GM15510 (cell line): ENCODE results near the gene AP1M2.
A peak's percentile ranks its signal among the peaks of the same experiment; 100 is the strongest.

Source experiments
- POLR2A ChIP-seq: IDR thresholded peaks from 3 replicates; pipeline ENCODE4 v1.6.1; 2011; ENCODE audit warnings: borderline replicate concordance; ENCODE audit not compliant: insufficient read length; ENCODE audit errors: extremely low read depth

Gene AP1M2

DNA sequence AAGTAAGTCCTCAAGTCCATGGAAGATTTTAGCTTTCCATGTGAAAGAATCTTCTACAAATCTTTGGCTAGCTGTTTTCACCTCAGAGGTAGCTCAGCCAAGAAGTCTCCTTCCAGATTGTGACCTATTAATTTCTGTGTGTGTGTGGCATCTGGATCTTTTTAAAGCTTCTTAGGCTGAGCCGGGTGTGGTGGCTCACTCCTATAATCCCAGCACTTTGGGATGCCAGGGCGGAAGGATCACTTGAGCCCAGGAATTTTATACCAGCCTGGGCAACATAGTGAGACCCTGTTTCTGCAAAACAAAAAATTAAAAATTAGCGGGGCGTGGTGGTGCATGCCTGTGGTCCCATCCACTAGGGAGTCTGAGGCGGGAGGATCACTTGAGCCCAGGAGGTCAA is 24.8 kb upstream of the AP1M2 start:
- no peak for TF ChIP-seq POLR2A

GRCh38 chr19:10604460-10604980 is 17.4 kb upstream of the AP1M2 start:
- TF ChIP-seq POLR2A = peak; percentile 32

GRCh38 chr19:10603873-10604459 is 16.9 kb upstream of the AP1M2 start:
- no peak for TF ChIP-seq POLR2A

- no peak for TF ChIP-seq POLR2A
Observed at GRCh38 chr19:10603084-10603872, 16.2 kb upstream of the AP1M2 start.

GRCh38 chr19:10602330-10603083 is 15.4 kb upstream of the AP1M2 start:
- peak; percentile 69 for TF ChIP-seq POLR2A

DNA sequence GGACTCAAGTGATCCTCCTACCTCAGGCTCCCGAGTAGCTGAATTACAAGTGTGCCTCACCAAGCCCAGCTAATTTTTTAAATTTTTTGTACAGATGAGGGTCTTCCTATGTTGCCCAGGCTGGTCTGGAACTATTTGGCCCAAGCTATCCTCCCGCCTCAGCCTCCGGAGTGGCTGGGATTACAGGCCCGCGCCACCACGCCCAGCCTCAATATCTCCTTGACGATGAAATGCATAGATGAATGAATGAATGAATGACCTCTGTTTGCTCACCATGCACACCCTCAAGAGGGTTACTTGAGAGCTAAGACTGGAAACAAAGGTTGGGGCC is 14.9 kb upstream of the AP1M2 start:
- TF ChIP-seq POLR2A = no peak

DNA sequence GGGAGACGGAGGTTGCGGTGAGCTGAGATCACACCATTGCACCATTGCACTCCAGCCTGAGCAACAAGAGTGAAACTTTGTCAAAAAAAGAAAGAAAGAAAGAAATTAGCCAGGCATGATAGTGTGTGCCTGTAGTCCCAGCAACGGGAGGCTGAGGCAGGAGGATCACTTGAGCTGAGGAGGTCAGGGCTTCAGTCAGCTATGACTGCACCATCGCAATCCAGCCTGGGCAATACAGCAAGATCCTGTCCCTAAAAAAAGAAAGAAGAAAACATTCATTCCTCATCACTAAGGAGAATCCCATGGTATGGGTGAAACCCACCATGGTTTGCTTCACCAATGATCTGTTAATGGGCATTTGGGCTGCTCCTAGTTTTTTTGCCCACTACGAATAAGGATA is 13.0 kb upstream of the AP1M2 start:
- no peak for TF ChIP-seq POLR2A

DNA sequence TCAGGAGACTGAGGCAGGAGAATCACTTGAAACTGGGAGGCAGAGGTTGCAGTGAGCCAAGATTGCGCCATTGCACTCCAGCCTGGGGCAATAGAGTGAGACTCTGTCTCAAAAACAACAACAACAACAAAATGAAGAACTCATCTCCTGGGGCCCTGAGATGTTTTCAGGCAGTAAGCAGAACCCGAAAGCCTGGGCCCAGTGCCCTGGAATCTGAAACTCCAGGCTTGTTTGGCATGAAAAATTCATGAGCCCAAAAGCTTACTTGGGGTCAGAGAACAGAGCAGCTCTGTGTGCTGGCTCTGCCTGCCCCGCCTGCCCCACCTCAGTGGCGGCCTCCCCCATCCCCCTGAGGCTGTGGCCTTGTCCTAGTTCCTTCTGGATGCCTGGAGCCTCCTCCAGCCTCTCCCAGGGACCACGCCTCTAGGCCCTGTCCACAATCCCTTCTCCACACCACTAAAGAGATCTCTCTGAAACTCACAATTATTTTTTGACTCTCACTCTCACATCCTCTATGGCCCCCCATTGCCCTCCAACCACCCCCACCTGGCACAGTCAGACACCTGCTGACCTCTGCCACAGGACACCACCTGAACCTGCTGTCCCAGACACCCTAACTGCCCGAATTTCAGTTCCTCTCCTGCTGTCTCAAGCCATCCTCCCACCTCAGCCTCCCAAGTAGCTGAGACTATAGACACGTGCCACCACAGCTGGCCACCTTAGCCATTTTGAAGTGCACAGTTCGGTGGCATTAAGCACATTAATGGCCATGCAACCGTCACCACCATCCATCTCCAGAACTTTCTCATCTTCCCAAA is 6.9 kb upstream of the AP1M2 start:
- TF ChIP-seq POLR2A = no peak

DNA sequence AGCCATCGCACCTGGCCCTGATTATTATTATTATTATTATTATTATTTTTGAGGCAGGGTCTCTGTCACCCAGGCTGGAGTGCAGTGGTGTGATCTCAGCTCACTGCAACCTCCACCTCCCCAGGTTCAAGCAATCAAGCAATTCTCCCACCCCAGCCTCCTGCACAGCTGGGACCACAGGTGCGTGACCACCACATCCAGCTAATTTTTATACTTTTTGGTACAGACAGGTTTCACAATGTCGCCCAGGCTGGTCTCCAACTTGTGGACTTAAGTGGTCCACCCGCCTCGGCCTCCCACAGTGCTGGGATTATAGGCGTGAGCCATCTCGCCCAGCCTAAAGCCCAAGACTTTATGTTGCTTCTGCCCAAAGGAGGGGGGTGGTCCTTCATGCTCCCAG is 6.0 kb upstream of the AP1M2 start:
- no peak for TF ChIP-seq POLR2A

DNA sequence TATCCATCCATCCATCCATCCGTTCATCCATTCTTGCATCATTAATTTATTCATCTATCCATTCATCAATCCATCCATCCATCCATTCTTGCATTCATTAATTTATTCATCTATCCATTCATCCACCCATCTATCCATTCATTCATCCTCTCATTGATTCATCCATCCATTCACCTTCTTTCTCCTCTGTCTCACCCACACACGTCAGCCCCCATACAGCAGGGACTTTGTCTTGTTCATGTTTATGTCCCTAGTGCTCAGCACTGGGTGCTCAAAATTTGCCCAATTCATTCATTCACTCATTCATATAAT is 683 bp upstream of the AP1M2 start:
- no peak for TF ChIP-seq POLR2A

DNA sequence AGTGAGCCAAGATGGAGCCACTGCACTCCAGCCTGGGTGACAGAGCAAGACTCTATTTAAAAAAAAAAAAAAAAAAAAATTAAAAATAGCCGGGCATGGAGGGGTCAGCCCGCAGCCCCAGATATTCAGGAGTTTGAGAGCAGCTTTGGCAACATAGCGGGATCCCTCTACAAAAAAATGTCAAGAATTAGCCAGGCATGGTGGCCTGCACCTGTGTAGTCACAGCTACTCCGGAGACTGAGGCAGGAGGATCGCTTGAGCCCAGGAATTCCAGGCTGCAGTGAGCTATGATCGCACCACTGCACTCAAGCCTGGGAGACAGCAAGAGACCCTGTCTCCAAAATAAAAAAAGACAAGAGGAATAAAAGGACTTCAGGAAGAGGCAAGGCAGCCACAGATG is 716 bp downstream of the AP1M2 start:
- no peak for TF ChIP-seq POLR2A

- no peak for TF ChIP-seq POLR2A
Observed at GRCh38 chr19:10583036-10583776, 3.9 kb downstream of the AP1M2 start.

GRCh38 chr19:10582091-10582490 is 5.0 kb downstream of the AP1M2 start:
- no peak for TF ChIP-seq POLR2A

- no peak for TF ChIP-seq POLR2A
Observed at GRCh38 chr19:10580979-10581631, 6.0 kb downstream of the AP1M2 start.
